NCI-H748 treated with DMSO at 0.1 percent for 48 hours (cell line): ENCODE data around the gene SARS1.

ENCODE experiments used
- DNase-seq: peaks from one replicate; lab custom pipeline; 2025; lab: John Stamatoyannopoulos, UW

The SARS1 gene

GRCh38 chr1:109225711-109226445 is 12.2 kb downstream of the SARS1 start:
- DNase-seq: no peak

- DNase-seq: no peak
These were observed 14.4 kb downstream of the SARS1 start for GRCh38 chr1:109228167-109228566.

GRCh38 chr1:109229531-109230127 is 15.9 kb downstream of the SARS1 start:
- DNase-seq: peak; percentile 62

- DNase-seq: no peak
These were observed 17.3 kb downstream of the SARS1 start for GRCh38 chr1:109231066-109231465.

GRCh38 chr1:109235137-109235536 is 21.4 kb downstream of the SARS1 start:
- DNase-seq: no peak

- DNase-seq: no peak
These were observed 23.8 kb downstream of the SARS1 start for GRCh38 chr1:109237512-109237911.

- no peak for DNase-seq
These were observed 24.7 kb downstream of the SARS1 start for GRCh38 chr1:109238382-109238781.

- no peak for DNase-seq
These were observed 25.3 kb downstream of the SARS1 start for GRCh38 chr1:109239047-109239408.

- DNase-seq: peak; percentile 11
These were observed 25.8 kb downstream of the SARS1 start for GRCh38 chr1:109239409-109240068.

- no peak for DNase-seq
These were observed 26.7 kb downstream of the SARS1 start for GRCh38 chr1:109240158-109241152.

- no peak for DNase-seq
These were observed 27.6 kb downstream of the SARS1 start for GRCh38 chr1:109241344-109241743.

GRCh38 chr1:109241841-109242345 is 28.2 kb downstream of the SARS1 start:
- no peak for DNase-seq

- no peak for DNase-seq
These were observed 28.7 kb downstream of the SARS1 start for GRCh38 chr1:109242387-109242786.

GRCh38 chr1:109243221-109243620 is 29.5 kb downstream of the SARS1 start:
- DNase-seq: no peak

- DNase-seq: no peak
These were observed 30.3 kb downstream of the SARS1 start for GRCh38 chr1:109243860-109244552.

- DNase-seq: no peak
These were observed 32.4 kb downstream of the SARS1 start for GRCh38 chr1:109246141-109246551.

- no peak for DNase-seq
These were observed 34.0 kb downstream of the SARS1 start for GRCh38 chr1:109247401-109248365.

- DNase-seq: no peak
These were observed 34.7 kb downstream of the SARS1 start for GRCh38 chr1:109248444-109248796.

GRCh38 chr1:109248797-109249629 is 35.3 kb downstream of the SARS1 start, which contains the start of gene CELSR2:
Gene CELSR2, plus strand, starts transcription at chr1:109249539. Its CDS starts 541 bp downstream, at chr1:109250080.
- peak; percentile 35 for DNase-seq
